Mucosa of rectum (tissue), 2 donors: ENCODE measurements around the gene GGA1.
"Not testable (repeated sequence)": the region's sequence is repeated elsewhere in the genome, so short reads cannot be mapped to it uniquely, and the experiment has no call there.

Experiments
- H3K27ac ChIP-seq, 2 donors: one replicate each; pipeline ENCODE4 v1.7.0; 2013; ENCODE audit warnings: inconsistent platforms in 2 of 2, low read depth in 2 of 2, low read length in 2 of 2
- H3K27me3 ChIP-seq, 2 donors: one replicate each; pipeline ENCODE4 v1.7.0; 2013; ENCODE audit warnings: low read length in 2 of 2; ENCODE audit not compliant: control insufficient read depth in 2 of 2, insufficient read depth in 2 of 2
- H3K36me3 ChIP-seq, 2 donors: one replicate each; pipeline ENCODE4 v1.7.0; 2013; ENCODE audit warnings: low read length in 2 of 2; ENCODE audit not compliant: control insufficient read depth in 2 of 2, insufficient read depth in 2 of 2
- H3K4me1 ChIP-seq, 2 donors: one replicate each; pipeline ENCODE4 v1.7.0; 2013; ENCODE audit warnings: low read length in 2 of 2, mild to moderate bottlenecking in 1 of 2; ENCODE audit not compliant: control insufficient read depth in 2 of 2, insufficient read depth in 2 of 2
- H3K4me3 ChIP-seq, 2 donors: one replicate each; pipeline ENCODE4 v1.7.0; 2013; ENCODE audit warnings: low read length in 2 of 2
- H3K9ac ChIP-seq, 2 donors: one replicate each; pipeline ENCODE4 v1.7.0; 2013; ENCODE audit warnings: low read length in 2 of 2, low read depth in 1 of 2, mild to moderate bottlenecking in 1 of 2
- H3K9me3 ChIP-seq, 2 donors: one replicate each; pipeline ENCODE4 v1.7.0; 2013; ENCODE audit warnings: low read length in 2 of 2; ENCODE audit not compliant: control insufficient read depth in 2 of 2
- donor health status: healthy.
- donor health status: Normal muscosa, but diverticular disease.

Gene GGA1

DNA sequence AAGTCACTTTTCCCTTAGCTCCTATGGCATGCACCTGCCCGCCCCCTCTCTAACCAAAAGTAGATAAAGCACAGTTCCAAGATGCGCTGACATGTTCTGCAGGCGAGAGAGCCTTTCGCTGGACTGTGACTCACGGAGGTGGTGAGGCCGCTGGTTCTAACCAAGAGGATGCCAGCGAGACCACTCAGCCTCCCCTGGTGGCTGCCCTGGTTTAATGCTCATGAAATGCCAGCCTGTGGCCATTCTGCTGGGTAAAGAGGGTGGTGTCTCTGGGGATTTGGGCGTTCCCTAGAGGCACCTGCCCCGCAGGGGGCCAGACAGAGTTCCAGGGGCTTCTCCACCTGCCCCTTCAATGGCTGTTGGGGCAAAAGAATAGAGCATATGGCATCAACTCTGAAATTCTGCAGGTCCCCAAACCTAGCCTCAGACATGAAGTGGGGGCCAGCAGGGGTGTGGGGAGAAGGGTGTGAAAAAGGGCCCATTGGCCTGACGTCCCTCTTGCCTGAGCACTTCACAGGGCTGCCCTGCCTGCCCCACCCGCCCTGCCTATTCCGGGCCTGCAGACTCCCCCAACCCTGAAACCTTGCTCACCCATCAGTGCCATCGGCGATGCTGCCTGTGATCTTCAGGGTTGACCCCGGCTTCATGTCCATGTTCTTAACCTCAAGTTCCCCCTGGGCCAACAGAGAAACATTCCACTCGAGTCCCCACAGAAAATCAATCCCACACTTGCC is 37.2 kb upstream of the GGA1 start:
- Histone ChIP-seq H3K9me3 (no peaks in the 10 kb centered on the region), H3K4me1 (peaks cover 45 to 51% of the 10 kb centered on the region in 2 donors), H3K27me3 (no peaks in the 10 kb centered on the region), H3K4me3 (no peak overlapping the region), H3K36me3 (peaks cover 13 to 14% of the 10 kb centered on the region in 2 donors), H3K9ac (peak overlapping the region in 1 of 2 donors; percentile 59), H3K27ac (peak overlapping the region; percentile 97)

DNA sequence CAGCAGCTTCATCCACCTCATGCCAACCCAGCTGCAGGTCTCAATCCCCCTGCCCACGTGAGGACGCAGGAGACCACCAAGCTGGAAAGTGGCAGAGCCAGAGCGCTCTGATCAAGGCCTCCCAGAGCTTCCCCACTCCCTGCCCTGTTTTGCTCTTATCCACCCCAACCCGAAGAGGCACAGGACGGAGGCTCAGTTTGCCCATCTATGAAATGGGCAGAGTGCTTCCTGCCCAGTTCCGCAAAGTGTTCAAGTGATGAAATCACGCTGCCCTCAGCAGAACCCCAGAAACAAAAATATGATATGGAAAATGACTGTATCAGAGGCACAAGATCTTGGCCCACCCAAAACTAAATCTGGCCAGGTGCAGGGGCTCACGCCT is 36.7 kb upstream of the GGA1 start:
- peak overlapping the region in 1 of 2 donors; percentile 97 for H3K27ac ChIP-seq
- no peaks in the 10 kb centered on the region for H3K9me3 ChIP-seq
- H3K9ac ChIP-seq = no peak overlapping the region
- no peaks in the 10 kb centered on the region for H3K27me3 ChIP-seq
- H3K36me3 ChIP-seq = peaks cover 7 to 9% of the 10 kb centered on the region in 2 donors
- H3K4me3 ChIP-seq = no peak overlapping the region
- peaks cover 40 to 46% of the 10 kb centered on the region in 2 donors for H3K4me1 ChIP-seq

DNA sequence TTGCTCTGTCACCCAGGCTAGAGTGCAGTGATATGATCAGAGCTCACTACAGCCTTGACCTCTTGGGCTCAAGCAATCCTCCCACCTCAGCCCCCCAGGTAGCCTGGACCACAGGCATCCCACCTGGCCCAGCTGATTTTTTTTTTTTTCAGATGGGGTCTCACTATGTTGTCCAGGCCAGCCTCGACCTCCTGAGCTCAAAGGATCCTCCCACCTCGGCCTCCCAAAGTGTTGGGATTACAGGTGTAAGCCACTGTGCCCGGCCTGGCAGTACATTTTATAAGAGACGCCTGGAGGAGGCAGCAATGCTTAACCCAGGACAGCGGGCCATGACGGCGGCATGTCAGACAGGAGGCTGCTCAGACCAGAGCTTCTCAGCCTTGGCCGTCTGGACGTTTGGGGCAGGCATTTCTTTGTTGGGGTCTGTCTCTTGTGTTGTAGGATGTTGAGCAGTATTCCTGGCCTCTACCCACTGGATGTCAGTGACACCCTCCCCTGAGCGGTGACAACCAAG is 33.1 kb upstream of the GGA1 start:
- Histone ChIP-seq H3K36me3 (peaks cover 0 to 2% of the 10 kb centered on the region in 2 donors), H3K27ac (no peak overlapping the region)

DNA sequence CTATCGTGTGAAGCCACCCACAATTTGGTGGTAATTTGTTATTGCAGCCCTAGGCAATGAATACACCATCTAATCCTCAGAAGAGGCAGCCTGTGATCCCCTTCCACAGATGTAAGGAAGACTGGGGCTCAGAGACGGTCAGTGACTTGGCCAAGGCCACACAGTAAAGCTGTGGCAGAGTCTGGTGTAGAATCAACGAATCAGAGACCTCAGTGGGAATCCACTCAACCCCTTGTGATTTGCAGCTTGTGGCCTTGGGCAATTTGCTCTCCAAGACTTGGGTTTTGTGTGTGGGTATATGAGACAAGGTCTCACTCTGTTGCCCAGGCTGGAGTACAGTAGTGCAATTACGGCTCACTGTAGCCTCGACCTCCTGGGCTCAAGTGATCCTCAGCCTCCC is 30.6 kb upstream of the GGA1 start:
- no peaks in the 10 kb centered on the region for H3K27me3 ChIP-seq
- H3K9ac ChIP-seq = no peak overlapping the region
- H3K36me3 ChIP-seq = no peaks in the 10 kb centered on the region
- no peaks in the 10 kb centered on the region for H3K9me3 ChIP-seq
- H3K4me3 ChIP-seq = no peak overlapping the region
- H3K4me1 ChIP-seq = peaks cover 22 to 27% of the 10 kb centered on the region in 2 donors
- no peak overlapping the region for H3K27ac ChIP-seq

More for the DNA sequence above, 33.1 kb upstream of the GGA1 start:
- peaks cover 12 to 17% of the 10 kb centered on the region in 2 donors for H3K4me1 ChIP-seq
- no peak overlapping the region for H3K4me3 ChIP-seq
- no peak overlapping the region for H3K9ac ChIP-seq
- no peaks in the 10 kb centered on the region for H3K9me3 ChIP-seq
- no peaks in the 10 kb centered on the region for H3K27me3 ChIP-seq

DNA sequence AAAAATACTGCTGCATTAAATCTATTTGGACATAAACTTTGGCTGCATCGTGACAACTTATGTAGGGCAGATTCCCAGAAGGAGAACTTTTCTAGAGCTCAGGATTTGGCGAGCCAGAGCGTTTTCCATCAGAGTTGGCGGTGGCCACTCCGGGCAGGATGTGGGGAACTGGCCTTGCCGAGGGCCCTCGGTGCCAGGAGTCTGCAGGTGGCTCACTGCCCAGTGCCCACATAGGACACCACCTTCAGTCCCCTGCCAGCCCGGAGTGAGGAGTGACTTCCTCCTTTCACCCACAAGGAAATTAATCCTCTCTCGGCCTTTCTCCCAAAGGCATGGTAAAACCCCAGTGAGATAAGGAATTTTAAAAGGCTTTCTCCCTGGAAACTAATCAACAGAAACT is 27.1 kb upstream of the GGA1 start:
- Histone ChIP-seq H3K4me1 (peaks cover 24 to 27% of the 10 kb centered on the region in 2 donors), H3K27ac (peak overlapping the region; percentile 84 to 93)

DNA sequence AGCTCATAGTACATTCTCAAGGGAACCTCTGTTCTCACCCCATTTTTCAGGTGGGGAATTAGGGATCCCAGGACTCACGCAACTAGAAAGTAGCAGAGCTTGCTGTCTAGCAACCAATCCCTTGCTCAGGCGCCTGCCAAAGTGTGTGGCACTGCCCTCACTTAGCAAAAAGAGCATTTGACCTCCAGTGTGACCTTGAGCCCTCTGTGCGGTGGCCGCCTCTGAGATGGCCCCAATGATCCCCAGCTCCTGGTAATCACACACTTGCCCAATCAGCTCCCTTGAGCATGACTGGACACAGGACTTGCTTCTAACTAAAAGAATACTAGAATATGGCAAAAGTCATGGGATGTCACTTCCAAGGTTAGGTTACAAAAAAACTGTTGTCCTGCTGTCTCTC is 26.1 kb upstream of the GGA1 start:
- no peaks in the 10 kb centered on the region for H3K36me3 ChIP-seq
- no peaks in the 10 kb centered on the region for H3K27me3 ChIP-seq

More for the DNA sequence above, 27.1 kb upstream of the GGA1 start:
- Histone ChIP-seq H3K36me3 (no peaks in the 10 kb centered on the region), H3K9me3 (no peaks in the 10 kb centered on the region), H3K9ac (peak overlapping the region in 1 of 2 donors; percentile 51), H3K27me3 (no peaks in the 10 kb centered on the region), H3K4me3 (peak overlapping the region in 1 of 2 donors; percentile 43)

GRCh38 chr22:37588546-37589215 is 20.0 kb upstream of the GGA1 start:
- no peaks in the 10 kb centered on the region for H3K27me3 ChIP-seq
- H3K4me3 ChIP-seq = no peak overlapping the region
- H3K36me3 ChIP-seq = no peaks in the 10 kb centered on the region
- H3K9me3 ChIP-seq = no peaks in the 10 kb centered on the region
- H3K9ac ChIP-seq = peak overlapping the region in 1 of 2 donors; percentile 51
- peaks cover 17 to 27% of the 10 kb centered on the region in 2 donors for H3K4me1 ChIP-seq
- H3K27ac ChIP-seq = peak overlapping the region; percentile 68 to 84

More for the DNA sequence above, 26.1 kb upstream of the GGA1 start:
- Histone ChIP-seq H3K4me1 (peaks cover 24 to 30% of the 10 kb centered on the region in 2 donors), H3K4me3 (no peak overlapping the region), H3K9ac (peak overlapping the region in 1 of 2 donors; percentile 23), H3K27ac (peak overlapping the region; percentile 56 to 93), H3K9me3 (no peaks in the 10 kb centered on the region)

DNA sequence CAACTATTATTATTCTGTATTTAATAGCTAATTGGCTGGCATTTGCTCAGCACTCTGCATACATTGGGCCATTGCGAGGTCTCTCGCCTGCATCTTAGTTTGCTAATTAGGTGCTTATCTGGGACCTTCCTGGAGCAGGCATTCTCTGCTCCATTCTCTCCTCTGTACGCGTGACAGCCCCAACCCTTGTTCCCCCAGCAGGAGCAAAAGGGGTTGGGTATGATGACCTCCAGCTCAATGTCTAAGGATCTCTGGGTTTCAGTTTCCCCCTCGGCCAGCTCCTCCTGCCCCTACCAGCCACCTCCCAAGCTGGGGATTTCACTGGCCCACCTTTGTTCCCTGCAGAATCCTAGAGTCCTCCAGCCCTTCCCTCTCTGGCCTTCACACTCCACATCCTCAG is 19.0 kb upstream of the GGA1 start:
- Histone ChIP-seq H3K9me3 (no peaks in the 10 kb centered on the region), H3K4me3 (no peak overlapping the region), H3K36me3 (no peaks in the 10 kb centered on the region), H3K9ac (peak overlapping the region in 1 of 2 donors; percentile 51), H3K27me3 (no peaks in the 10 kb centered on the region), H3K4me1 (peaks cover 15 to 27% of the 10 kb centered on the region in 2 donors), H3K27ac (peak overlapping the region in 1 of 2 donors; percentile 68)

DNA sequence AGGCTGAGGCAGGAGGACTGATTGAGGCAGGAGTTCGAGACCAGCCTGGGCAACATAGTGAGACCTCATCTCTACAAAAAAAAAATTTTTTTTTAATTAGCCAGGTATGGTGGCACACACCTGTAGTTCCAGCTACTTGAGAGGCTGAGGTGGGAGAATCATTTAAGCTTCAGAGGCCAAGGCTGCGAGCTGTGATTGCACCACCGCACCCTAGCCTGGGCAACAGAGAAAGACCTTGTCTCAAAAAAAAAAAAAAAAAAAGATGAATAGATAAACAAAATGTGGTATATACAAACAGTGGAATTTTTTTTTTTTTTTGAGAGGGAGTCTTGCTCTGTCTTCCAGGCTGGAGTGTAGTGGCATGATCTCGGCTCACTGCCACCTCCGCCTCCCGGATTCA is 17.6 kb upstream of the GGA1 start:
- not testable (repeated sequence) for H3K27me3 ChIP-seq, H3K27ac ChIP-seq, H3K9me3 ChIP-seq, H3K9ac ChIP-seq, H3K4me3 ChIP-seq, H3K36me3 ChIP-seq
- peaks cover 15 to 27% of the 10 kb centered on the region in 2 donors for H3K4me1 ChIP-seq

DNA sequence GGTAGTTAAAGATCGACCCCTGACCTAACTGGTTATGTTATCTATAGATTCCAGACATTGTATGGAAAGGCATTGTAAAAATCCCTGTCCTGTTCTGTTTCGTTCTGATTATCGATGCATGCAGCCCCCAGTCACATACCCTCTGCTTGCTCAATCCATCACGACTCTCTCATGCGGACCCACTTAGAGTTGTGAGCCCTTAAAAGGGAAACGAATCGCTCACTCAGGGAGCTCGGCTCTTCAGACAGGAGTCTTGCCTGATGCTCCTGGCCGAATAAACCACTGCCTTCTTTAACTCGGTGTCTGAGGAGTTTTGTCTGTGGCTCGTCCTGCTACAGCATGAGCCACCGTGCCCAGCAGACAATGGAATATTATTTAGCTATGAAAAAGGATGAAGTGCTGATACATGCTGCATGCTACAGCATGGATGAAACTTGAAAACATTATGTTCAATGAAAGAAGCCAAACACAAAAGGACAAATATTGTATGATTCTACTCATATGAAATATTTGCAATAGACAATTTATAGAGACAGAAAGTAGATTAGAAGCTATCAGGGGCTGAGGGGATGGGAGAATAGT is 16.7 kb upstream of the GGA1 start:
- peak overlapping the region in 1 of 2 donors; percentile 48 for H3K27ac ChIP-seq

More for the DNA sequence above, 16.7 kb upstream of the GGA1 start:
- peaks cover 15 to 24% of the 10 kb centered on the region in 2 donors for H3K4me1 ChIP-seq
- no peaks in the 10 kb centered on the region for H3K36me3 ChIP-seq
- H3K4me3 ChIP-seq = peak overlapping the region in 1 of 2 donors; percentile 2
- H3K9me3 ChIP-seq = no peaks in the 10 kb centered on the region
- no peaks in the 10 kb centered on the region for H3K27me3 ChIP-seq
- no peak overlapping the region for H3K9ac ChIP-seq
